GM12891 (cell line): ENCODE data around the gene STXBP3.

ENCODE experiments used
- PAX5 ChIP-seq: IDR thresholded peaks from 2 replicates; pipeline ENCODE4 v1.6.1; 2011; ENCODE audit warnings: low read length, moderate library complexity, mild to moderate bottlenecking; ENCODE audit not compliant: insufficient read depth, severe bottlenecking
- POLR2A ChIP-seq: IDR thresholded peaks from 2 replicates; pipeline ENCODE4 v1.6.1; 2011; ENCODE audit warnings: low read depth, low read length, control low read depth
- POLR2AphosphoS5 ChIP-seq: IDR thresholded peaks from 2 replicates; pipeline ENCODE4 v1.6.1; 2011; ENCODE audit warnings: low read depth, low read length, control low read depth
- TAF1 ChIP-seq: IDR thresholded peaks from 2 replicates; pipeline ENCODE4 v1.6.1; 2011; ENCODE audit warnings: low read depth, low read length, control low read depth

DNA sequence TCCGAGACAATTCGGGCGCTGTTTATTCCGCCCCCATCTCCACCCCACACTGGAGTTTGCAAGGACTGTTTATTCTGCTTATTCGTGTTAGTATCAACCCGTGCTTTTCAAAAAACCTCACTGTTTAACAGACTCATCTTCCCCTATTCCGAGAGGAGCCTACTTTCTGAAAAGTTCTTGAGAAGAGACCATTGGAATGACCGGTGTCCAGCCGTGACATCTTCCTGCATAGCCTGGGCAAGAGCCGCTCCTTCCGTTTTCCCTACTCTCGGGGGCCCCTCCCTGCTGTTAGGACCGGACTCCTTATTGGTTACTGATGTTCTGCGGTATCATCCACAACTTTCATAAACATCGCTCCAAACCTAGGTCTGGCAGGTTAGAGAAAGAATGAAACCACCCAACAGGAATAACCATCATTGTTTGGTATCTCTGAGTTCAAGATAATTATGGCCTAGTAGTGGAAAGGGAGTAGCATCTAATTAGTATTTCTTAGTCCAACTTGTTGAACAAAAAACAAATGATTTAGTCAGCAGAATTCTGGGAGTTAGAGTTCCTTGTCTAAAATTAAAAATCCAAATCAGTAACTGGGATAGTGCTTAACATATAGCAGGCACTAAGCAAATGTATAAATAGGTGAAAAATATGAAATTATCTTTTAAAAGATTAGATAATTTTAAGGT lies 837 bp downstream of the STXBP3 start:
- no peak for TF ChIP-seq POLR2A
- TF ChIP-seq POLR2AphosphoS5 = no peak
- TF ChIP-seq TAF1 = 0 out of 2 replicates have a peak, but pooled peaks have one; percentile 34
- no peak for TF ChIP-seq PAX5
